Ascending aorta (tissue), 2 donors: Measurements from ENCODE around the gene ST6GALNAC4. TPM values are rescaled to one million over a fixed set of nuclear protein-coding genes. Genes with fewer than 3 reads are reported as not detected.

Experiments used
- DNase-seq, 2 donors: peaks; one replicate each; pipeline ENCODE4 v3.0.0-alpha.2; 2019; ENCODE audit warnings: low spot score in 2 of 2
- H3K27ac ChIP-seq, 2 donors: fragments of 200-600 bp; sonication (generic); one replicate each; pipeline ENCODE4 v1.5.1; 2016 to 2017; ENCODE audit warnings: mild to moderate bottlenecking in 1 of 2
- H3K27me3 ChIP-seq: fragments of 200-600 bp; sonication (generic); one replicate; pipeline ENCODE4 v1.5.1; 2017
- H3K36me3 ChIP-seq, 2 donors: fragments of 200-600 bp; sonication (generic); one replicate each; pipeline ENCODE4 v1.5.1; 2016
- H3K4me1 ChIP-seq, 2 donors: fragments of 200-600 bp; sonication (generic); one replicate each; pipeline ENCODE4 v1.5.1; 2016 to 2017; ENCODE audit warnings: mild to moderate bottlenecking in 1 of 2
- H3K4me3 ChIP-seq, 2 donors: fragments of 200-600 bp; sonication (generic); one replicate each; pipeline ENCODE4 v1.5.1; 2016 to 2017; ENCODE audit warnings: mild to moderate bottlenecking in 1 of 2
- H3K9me3 ChIP-seq, 2 donors: fragments of 200-600 bp; sonication (generic); one replicate each; pipeline ENCODE4 v1.5.1; 2016
- CTCF ChIP-seq, 3 experiments: fragments of 200-600 bp in 2 of 3; fragments of 450-650 bp in 1 of 3; sonication (generic) in 2 of 3; IDR thresholded peaks; one replicate each; pipeline ENCODE4 v1.5.1; 2016 to 2019; ENCODE audit warnings: antibody characterized with exemption in 3 of 3, mild to moderate bottlenecking in 1 of 3, moderate library complexity in 1 of 3
- intact Hi-C: fragments of 100-400 bp; cut with DNase I; formaldehyde crosslinking; loops from one replicate; pipeline ENCODE4 v1.15.1; 2023
- total RNA-seq: library from RNA; depleted of rRNA; stranded (reverse); fragments of >200 nt; gene quantifications from one replicate; pipeline ENCODE4 v1.1.0, GENCODE V29; 2016

Gene ST6GALNAC4
- total RNA-seq, 1 donor from 2014 or later = 134 TPM

GRCh38 chr9:127876026-127876763 lies 40.6 kb downstream of the ST6GALNAC4 start:
- intact Hi-C loops = loop anchor here (2.0 kb wide), 2 partner anchors 21 to 43 kb away; no protein-coding TSS in a partner anchor
- H3K36me3 ChIP-seq = peaks cover 5 to 16% of the 10 kb centered on the region in 2 donors
- no peak for DNase-seq
- H3K4me1 ChIP-seq = peaks cover 24 to 44% of the 10 kb centered on the region in 2 donors
- peak overlapping the region; percentile 65 to 67 for H3K4me3 ChIP-seq
- TF ChIP-seq CTCF (IDR thresholded peaks at IDR 0.05) = no peak
- H3K9me3 ChIP-seq = no peaks in the 10 kb centered on the region
- peak overlapping the region; percentile 76 to 80 for H3K27ac ChIP-seq
- no peaks in the 10 kb centered on the region for H3K27me3 ChIP-seq

- peak overlapping the region in 1 of 2 donors; percentile 67 for H3K4me3 ChIP-seq
- TF ChIP-seq CTCF (IDR thresholded peaks at IDR 0.05) = no peak
- H3K36me3 ChIP-seq = peaks cover 5 to 23% of the 10 kb centered on the region in 2 donors
- peak overlapping the region; percentile 76 to 80 for H3K27ac ChIP-seq
- no peak for DNase-seq
- H3K4me1 ChIP-seq = peaks cover 24 to 44% of the 10 kb centered on the region in 2 donors
- no peaks in the 10 kb centered on the region for H3K9me3 ChIP-seq
- no peaks in the 10 kb centered on the region for H3K27me3 ChIP-seq
- intact Hi-C loops = no loop called here
These were observed 41.4 kb downstream of the ST6GALNAC4 start for GRCh38 chr9:127875306-127875966.

DNA sequence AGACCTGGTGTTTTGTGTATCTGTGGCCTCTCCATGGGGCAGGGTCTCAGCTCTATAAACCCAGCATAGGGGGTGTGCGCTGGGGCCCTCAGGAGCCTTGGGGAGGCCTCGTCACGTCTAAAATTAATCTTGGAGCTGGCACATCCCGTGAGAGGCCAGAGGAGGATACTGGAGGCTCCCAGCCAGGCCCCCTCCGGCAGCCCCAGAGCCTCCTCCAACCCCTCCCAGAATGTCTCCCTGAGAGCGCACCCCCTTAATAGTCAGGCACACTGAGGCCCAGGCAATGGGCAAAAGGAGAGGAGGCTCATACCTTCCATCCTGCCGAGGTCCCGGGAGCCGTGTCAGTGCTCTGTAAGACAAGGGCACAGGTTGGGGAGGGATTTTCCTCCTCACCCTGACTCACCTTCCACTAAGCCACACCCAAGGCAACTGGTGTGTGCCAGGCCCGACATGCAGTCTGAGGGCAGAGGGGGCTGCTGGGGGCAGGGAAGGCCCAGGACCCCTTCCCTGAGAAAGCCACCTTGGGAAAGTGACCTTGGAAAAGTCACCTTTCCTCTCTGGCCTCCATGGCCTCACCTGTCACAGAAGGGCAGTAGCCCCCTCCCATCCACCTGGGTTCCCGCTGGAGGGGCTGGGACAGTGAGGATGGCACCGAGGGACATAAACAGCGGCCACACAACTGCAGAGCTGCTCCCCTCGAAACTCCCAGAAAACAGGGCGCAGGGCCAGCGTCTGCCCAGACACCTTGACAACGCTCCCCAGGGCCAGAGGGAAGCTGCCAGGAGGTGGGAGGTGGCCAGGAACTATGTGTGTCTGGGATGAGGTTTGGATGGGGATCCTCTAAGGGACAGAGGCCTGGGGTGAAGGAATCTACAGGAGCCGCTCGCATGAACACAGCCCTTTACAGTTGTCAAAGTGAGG lies 42.3 kb downstream of the ST6GALNAC4 start:
- intact Hi-C loops = loop anchor here (1.0 to 5.0 kb wide), 2 partner anchors 72 to 89 kb away; partner anchors contain the start of gene FPGS
- peak overlapping the region; percentile 76 to 80 for H3K27ac ChIP-seq

GRCh38 chr9:127873886-127874285 lies 43.0 kb downstream of the ST6GALNAC4 start:
- Histone ChIP-seq H3K36me3 (peaks cover 6 to 31% of the 10 kb centered on the region in 2 donors), H3K4me1 (peaks cover 24 to 44% of the 10 kb centered on the region in 2 donors), H3K27me3 (no peaks in the 10 kb centered on the region), H3K27ac (peak overlapping the region; percentile 76 to 80), H3K9me3 (no peaks in the 10 kb centered on the region), H3K4me3 (peak overlapping the region; percentile 23 to 67)
- TF ChIP-seq CTCF (IDR thresholded peaks at IDR 0.05) = no peak
- intact Hi-C loops = loop anchor here (1.0 to 5.0 kb wide), 2 partner anchors 72 to 89 kb away; partner anchors contain the start of gene FPGS
- DNase-seq = peak in 1 of 2 donors; percentile 93

More for the DNA sequence above, 42.3 kb downstream of the ST6GALNAC4 start:
- H3K27me3 ChIP-seq = no peaks in the 10 kb centered on the region
- TF ChIP-seq CTCF (IDR thresholded peaks at IDR 0.05) = no peak
- no peaks in the 10 kb centered on the region for H3K9me3 ChIP-seq
- no peak for DNase-seq
- H3K4me1 ChIP-seq = peaks cover 24 to 44% of the 10 kb centered on the region in 2 donors
- peaks cover 5 to 25% of the 10 kb centered on the region in 2 donors for H3K36me3 ChIP-seq
- H3K4me3 ChIP-seq = peak overlapping the region; percentile 23 to 67

DNA sequence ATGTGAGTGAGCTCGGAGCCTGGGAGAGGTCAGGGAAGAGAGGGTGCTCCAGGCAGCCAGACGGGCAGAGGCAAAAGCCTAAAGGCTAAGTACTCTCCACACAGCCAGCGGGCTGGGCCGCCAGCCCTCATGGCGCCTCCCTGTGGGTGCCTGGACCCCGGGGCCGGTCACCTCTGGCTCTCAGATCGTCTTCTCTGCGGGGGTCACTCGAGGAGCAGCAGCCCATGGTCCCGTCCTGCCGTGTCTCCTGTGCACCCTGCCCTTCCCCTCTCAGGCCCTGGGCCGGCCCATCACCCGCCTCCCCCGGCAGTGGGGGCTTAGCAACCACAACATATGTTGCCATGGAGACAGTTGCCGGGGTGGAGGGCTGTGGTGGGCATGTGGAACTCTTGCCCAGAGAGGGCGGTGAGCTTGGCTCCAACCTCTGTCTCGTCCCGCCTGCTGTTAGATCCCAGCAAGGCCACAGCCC lies 43.6 kb downstream of the ST6GALNAC4 start:
- Histone ChIP-seq H3K9me3 (no peaks in the 10 kb centered on the region), H3K27me3 (no peaks in the 10 kb centered on the region), H3K36me3 (peaks cover 12 to 37% of the 10 kb centered on the region in 2 donors), H3K4me1 (peaks cover 24 to 43% of the 10 kb centered on the region in 2 donors), H3K27ac (peak overlapping the region; percentile 76 to 80), H3K4me3 (no peak overlapping the region)
- no peak for DNase-seq
- no peak for TF ChIP-seq CTCF (IDR thresholded peaks at IDR 0.05)
- intact Hi-C loops = loop anchor here (5.0 kb wide), 1 partner anchor 71 kb away; the partner anchor contains the start of gene FPGS
